ENCODE measurements around the gene MEST.

DNA sequence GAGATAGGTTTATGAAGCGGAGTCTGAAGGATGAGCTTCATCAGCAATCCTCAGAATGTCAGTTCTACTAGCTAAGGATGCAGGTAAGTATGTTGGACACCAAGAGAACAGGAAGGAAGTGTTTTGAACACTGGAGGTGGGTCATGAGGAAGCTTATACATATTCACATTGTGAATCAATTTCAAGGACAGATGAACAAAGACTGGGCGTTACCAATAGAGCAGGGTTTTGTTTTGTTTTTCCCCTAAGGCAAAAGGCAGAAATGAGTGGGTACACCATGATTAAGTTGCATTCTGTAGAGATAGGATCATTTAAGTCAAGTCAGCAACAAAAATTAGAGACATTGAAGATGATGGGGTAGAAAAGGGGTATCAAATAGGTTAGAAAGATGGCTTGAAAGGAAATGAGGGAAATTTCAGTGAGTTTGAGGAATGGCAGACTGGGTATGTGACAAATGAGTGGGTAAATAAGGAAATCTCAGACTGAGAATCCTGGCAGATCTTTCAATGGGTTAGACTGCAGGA is 51.7 kb downstream of the MEST start:
- TF ChIP-seq CTCF (IDR thresholded peaks at IDR 0.05 in 4 of 5, conservative IDR thresholded peaks at IDR 0.05 in 1 of 5): no peak
- TF ChIP-seq POLR2A (IDR thresholded peaks at IDR 0.05): no peak
